ENCODE measurements around the gene COL5A1.
"Not testable (repeated sequence)": the region's sequence is repeated elsewhere in the genome, so short reads cannot be mapped to it uniquely, and the experiment has no call there.

Gene COL5A1

DNA sequence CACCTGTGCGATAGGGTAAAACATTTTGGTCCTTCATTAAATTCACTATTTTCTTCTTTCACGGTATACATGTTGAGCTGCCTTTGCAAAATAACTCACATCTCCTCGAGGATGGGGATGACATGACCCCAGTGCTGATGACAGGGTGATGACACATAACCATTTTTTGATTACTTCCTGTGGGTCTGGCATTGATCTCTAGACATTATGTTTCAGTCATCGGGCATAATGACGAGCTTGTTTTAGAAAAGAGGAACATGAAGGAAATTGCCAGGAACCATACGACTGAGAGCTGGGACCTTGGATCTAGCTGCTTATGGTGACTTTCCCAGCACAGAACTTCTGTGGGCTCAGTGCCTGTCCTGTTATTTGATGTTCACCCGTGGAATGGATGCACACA lies 25.2 kb downstream of the COL5A1 start:
- ChIA-PET CTCF (no interaction called here), POLR2A (no interaction called here)
- no peak for TF ChIP-seq CTCF (IDR thresholded peaks at IDR 0.05; ENCODE audit: control extremely low read depth, extremely low read depth, low read depth, missing control alignments)
- DNase-seq (ENCODE audit: extremely low spot score), result no peak

DNA sequence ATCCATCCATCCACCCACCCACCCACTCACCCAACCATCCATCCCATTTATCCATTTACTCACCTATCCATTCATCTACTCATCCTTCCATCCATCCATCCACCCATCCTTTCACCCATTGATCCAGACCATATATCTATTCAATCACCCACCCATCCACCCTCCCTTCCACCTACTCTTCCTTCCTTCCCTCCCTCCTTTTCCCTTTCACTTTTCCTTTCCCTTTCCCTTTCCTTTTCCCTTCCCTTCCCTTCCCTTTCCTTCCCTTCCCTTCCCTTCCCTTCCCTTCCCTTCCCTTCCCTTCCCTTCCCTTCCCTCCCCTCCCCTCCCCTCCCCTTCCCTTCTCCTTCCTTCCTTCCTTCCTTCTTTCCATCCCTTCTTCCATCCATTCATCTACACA lies 27.4 kb downstream of the COL5A1 start:
- POLR2A ChIA-PET, result not testable (repeated sequence)

GRCh38 chr9:134669399-134669955 lies 27.9 kb downstream of the COL5A1 start:
- ChIA-PET POLR2A (no interaction called here), CTCF (no interaction called here)
- no peak for TF ChIP-seq CTCF (IDR thresholded peaks at IDR 0.05; ENCODE audit: control extremely low read depth, extremely low read depth, low read depth, missing control alignments)
- no peak for DNase-seq (ENCODE audit: extremely low spot score)

More for the DNA sequence above, 27.4 kb downstream of the COL5A1 start:
- CTCF ChIA-PET; DNase-seq (ENCODE audit: extremely low spot score): not testable (repeated sequence)

DNA sequence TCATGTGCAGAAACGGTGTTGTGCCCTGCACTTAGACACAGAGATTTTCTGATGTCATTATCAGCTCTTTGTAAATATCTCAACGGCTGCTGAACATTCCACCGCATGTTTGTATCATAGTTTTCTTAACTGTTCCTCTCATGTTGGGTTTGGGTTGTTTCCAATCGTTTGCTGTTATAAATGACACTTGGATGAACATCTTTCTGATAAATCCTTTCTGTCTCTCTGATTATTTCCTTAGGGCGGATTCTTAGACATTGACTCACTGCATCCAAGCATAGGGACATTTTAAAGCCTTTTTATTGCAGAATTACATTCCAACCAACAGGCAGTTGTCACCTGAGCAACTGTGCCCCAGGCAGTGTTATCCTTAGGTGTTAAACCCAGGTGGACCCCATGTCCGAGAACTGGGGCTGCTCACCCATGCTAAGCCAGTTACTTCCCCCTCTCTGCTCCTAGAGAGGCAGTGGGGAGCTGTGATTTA lies 28.5 kb downstream of the COL5A1 start:
- no peak for TF ChIP-seq CTCF (IDR thresholded peaks at IDR 0.05; ENCODE audit: control extremely low read depth, extremely low read depth, low read depth, missing control alignments)
- ChIA-PET CTCF (interaction anchor here (1.6 kb wide), 1 partner anchor 9 kb away, joined by 5 read pairs; no protein-coding TSS in a partner anchor), POLR2A (no interaction called here)
- no peak for DNase-seq (ENCODE audit: extremely low spot score)

- DNase-seq (ENCODE audit: extremely low spot score), result no peak
- POLR2A ChIA-PET, result no interaction called here
- TF ChIP-seq CTCF (IDR thresholded peaks at IDR 0.05; ENCODE audit: control extremely low read depth, extremely low read depth, low read depth, missing control alignments), result no peak
- CTCF ChIA-PET, result interaction anchor here (1.6 kb wide), 1 partner anchor 10 kb away, joined by 5 read pairs; no protein-coding TSS in a partner anchor
These were observed 29.3 kb downstream of the COL5A1 start for GRCh38 chr9:134670851-134671281.

GRCh38 chr9:134671341-134672113 lies 29.9 kb downstream of the COL5A1 start:
- ChIA-PET POLR2A (no interaction called here), CTCF (interaction anchor here (1.6 kb wide), 1 partner anchor 11 kb away, joined by 5 read pairs; no protein-coding TSS in a partner anchor)
- no peak for TF ChIP-seq CTCF (IDR thresholded peaks at IDR 0.05; ENCODE audit: control extremely low read depth, extremely low read depth, low read depth, missing control alignments)
- DNase-seq (ENCODE audit: extremely low spot score), result no peak

GRCh38 chr9:134676361-134676760 lies 34.8 kb downstream of the COL5A1 start:
- no peak for TF ChIP-seq CTCF (IDR thresholded peaks at IDR 0.05; ENCODE audit: control extremely low read depth, extremely low read depth, low read depth, missing control alignments)
- ChIA-PET POLR2A (no interaction called here), CTCF (no interaction called here)
- no peak for DNase-seq (ENCODE audit: extremely low spot score)
